Endodermal cell (in vitro differentiated cells): Measurements from ENCODE around the gene CAPG. TPM values are rescaled to one million over a fixed set of nuclear protein-coding genes. Genes with fewer than 3 reads are reported as not detected.

Experiments used
- DNase-seq: peaks from one replicate; pipeline ENCODE4 v3.0.0-alpha.2; 2017
- H3K27ac ChIP-seq: 2 replicates; pipeline ENCODE4 v1.5.1; 2013; ENCODE audit warnings: mild to moderate bottlenecking, low read depth, low read length, moderate library complexity
- H3K27me3 ChIP-seq: 2 replicates; pipeline ENCODE4 v1.6.1; 2013; ENCODE audit warnings: mild to moderate bottlenecking, low read length, moderate library complexity; ENCODE audit not compliant: insufficient read depth, control insufficient read depth, poor library complexity, severe bottlenecking
- H3K36me3 ChIP-seq: 2 replicates; pipeline ENCODE4 v1.7.0; 2013; ENCODE audit warnings: mild to moderate bottlenecking, low read length, moderate library complexity; ENCODE audit not compliant: control insufficient read depth, insufficient read depth
- H3K4me1 ChIP-seq: one replicate; pipeline ENCODE4 v1.7.0; 2013; ENCODE audit warnings: low read length; ENCODE audit not compliant: control insufficient read depth, insufficient read depth
- H3K4me3 ChIP-seq: 2 replicates; pipeline ENCODE4 v1.5.1; 2013; ENCODE audit warnings: mild to moderate bottlenecking, low read length, moderate library complexity
- H3K9ac ChIP-seq: 2 replicates; pipeline ENCODE4 v1.6.1; 2013; ENCODE audit warnings: mild to moderate bottlenecking, low read length, moderate library complexity; ENCODE audit not compliant: poor library complexity, severe bottlenecking; ENCODE audit errors: extremely low read depth
- H3K9me3 ChIP-seq: 2 replicates; pipeline ENCODE4 v1.6.1; 2013; ENCODE audit warnings: mild to moderate bottlenecking, low read length, moderate library complexity; ENCODE audit not compliant: control insufficient read depth
- H3K27ac Mint-ChIP-seq: 2 replicates; pipeline ENCODE4 v1.8.0; 2020; ENCODE audit warnings: mixed read lengths
- H3K27me3 Mint-ChIP-seq: 2 replicates; pipeline ENCODE4 v1.8.0; 2021; ENCODE audit warnings: mild to moderate bottlenecking, mixed read lengths; ENCODE audit not compliant: insufficient read depth
- H3K36me3 Mint-ChIP-seq: 2 replicates; pipeline ENCODE4 v1.8.0; 2020; ENCODE audit warnings: low read depth, mixed read lengths
- H3K4me1 Mint-ChIP-seq: 2 replicates; pipeline ENCODE4 v1.8.0; 2020; ENCODE audit warnings: mixed read lengths
- H3K4me3 Mint-ChIP-seq: 2 replicates; pipeline ENCODE4 v1.8.0; 2020; ENCODE audit warnings: mild to moderate bottlenecking, moderate library complexity, mixed read lengths
- H3K9me3 Mint-ChIP-seq: 2 replicates; pipeline ENCODE4 v1.8.0; 2020; ENCODE audit warnings: mild to moderate bottlenecking, mixed read lengths
- WGBS, 2 experiments: methylation state at CpG; one replicate each; pipeline versions ENCODE4 v1.1.5 to v1.1.7; 2013; ENCODE audit warnings: missing lambda C conversion rate in 2 of 2, mixed read lengths in 1 of 2; ENCODE audit not compliant: insufficient coverage in 1 of 2, insufficient read length in 1 of 2; 5-methylcytosine and 5-hydroxymethylcytosine counted together
- total RNA-seq, 2 donors: library from RNA; stranded (reverse); fragmentation: NEBNext Ultra II Directional in 1 of 2; extraction: Animal tissue kit (Norgen Biotek cat#: 25700) in 1 of 2; gene quantifications; 2 replicates in 1 of 2; 3 replicates in 1 of 2; pipeline ENCODE4 v1.2.1, GENCODE V29; 2021
- TF ChIP-seq, protein P1 (sequence below): fragments of 200-600 bp; sonication (generic); conservative IDR thresholded peaks from 2 replicates; pipeline ENCODE4 v1.5.0; 2021; ENCODE audit warnings: antibody characterized with exemption, mild to moderate bottlenecking

CAPG gene
- total RNA-seq, 2 donors from 2014 or later, result 104 to 119 TPM

GRCh38 chr2:85423525-85423924, 13.4 kb upstream of the CAPG start:
- no peaks in the 10 kb centered on the region for H3K9me3 Mint-ChIP-seq
- no peak overlapping the region for H3K4me3 Mint-ChIP-seq
- 68 to 91% methylated on average over 3 to 5 of the region's 5 CpGs for WGBS, 2 experiments
- Histone ChIP-seq H3K27me3 (no peaks in the 10 kb centered on the region), H3K9ac (no peak overlapping the region), H3K27ac (no peak overlapping the region), H3K4me1 (peaks cover 16% of the 10 kb centered on the region), H3K36me3 (no peaks in the 10 kb centered on the region), H3K4me3 (no peak overlapping the region), H3K9me3 (no peaks in the 10 kb centered on the region)
- DNase-seq, result no peak
- peaks cover 55% of the 10 kb centered on the region for H3K4me1 Mint-ChIP-seq
- TF ChIP-seq, protein P1, sequence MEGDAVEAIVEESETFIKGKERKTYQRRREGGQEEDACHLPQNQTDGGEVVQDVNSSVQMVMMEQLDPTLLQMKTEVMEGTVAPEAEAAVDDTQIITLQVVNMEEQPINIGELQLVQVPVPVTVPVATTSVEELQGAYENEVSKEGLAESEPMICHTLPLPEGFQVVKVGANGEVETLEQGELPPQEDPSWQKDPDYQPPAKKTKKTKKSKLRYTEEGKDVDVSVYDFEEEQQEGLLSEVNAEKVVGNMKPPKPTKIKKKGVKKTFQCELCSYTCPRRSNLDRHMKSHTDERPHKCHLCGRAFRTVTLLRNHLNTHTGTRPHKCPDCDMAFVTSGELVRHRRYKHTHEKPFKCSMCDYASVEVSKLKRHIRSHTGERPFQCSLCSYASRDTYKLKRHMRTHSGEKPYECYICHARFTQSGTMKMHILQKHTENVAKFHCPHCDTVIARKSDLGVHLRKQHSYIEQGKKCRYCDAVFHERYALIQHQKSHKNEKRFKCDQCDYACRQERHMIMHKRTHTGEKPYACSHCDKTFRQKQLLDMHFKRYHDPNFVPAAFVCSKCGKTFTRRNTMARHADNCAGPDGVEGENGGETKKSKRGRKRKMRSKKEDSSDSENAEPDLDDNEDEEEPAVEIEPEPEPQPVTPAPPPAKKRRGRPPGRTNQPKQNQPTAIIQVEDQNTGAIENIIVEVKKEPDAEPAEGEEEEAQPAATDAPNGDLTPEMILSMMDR, result no peak
- no peaks in the 10 kb centered on the region for H3K27me3 Mint-ChIP-seq
- no peak overlapping the region for H3K27ac Mint-ChIP-seq
- H3K36me3 Mint-ChIP-seq, result no peaks in the 10 kb centered on the region

- no peaks in the 10 kb centered on the region for H3K9me3 Mint-ChIP-seq
- peaks cover 41% of the 10 kb centered on the region for H3K4me1 Mint-ChIP-seq
- peaks cover 16% of the 10 kb centered on the region for H3K4me1 ChIP-seq
- TF ChIP-seq, protein P1, result no peak
- no peaks in the 10 kb centered on the region for H3K27me3 ChIP-seq
- no peaks in the 10 kb centered on the region for H3K36me3 Mint-ChIP-seq
- no peaks in the 10 kb centered on the region for H3K9me3 ChIP-seq
- H3K36me3 ChIP-seq, result no peaks in the 10 kb centered on the region
- 88 to 100% methylated on average over 1 to 2 of the region's 2 CpGs for WGBS, 2 experiments
- no peak overlapping the region for H3K9ac ChIP-seq
- H3K4me3 Mint-ChIP-seq, result no peak overlapping the region
- H3K27ac Mint-ChIP-seq, result peak overlapping the region; percentile 86
- no peak for DNase-seq
- H3K4me3 ChIP-seq, result no peak overlapping the region
- no peak overlapping the region for H3K27ac ChIP-seq
- no peaks in the 10 kb centered on the region for H3K27me3 Mint-ChIP-seq
Measured at GRCh38 chr2:85422072-85422457, 11.9 kb upstream of the CAPG start.

DNA sequence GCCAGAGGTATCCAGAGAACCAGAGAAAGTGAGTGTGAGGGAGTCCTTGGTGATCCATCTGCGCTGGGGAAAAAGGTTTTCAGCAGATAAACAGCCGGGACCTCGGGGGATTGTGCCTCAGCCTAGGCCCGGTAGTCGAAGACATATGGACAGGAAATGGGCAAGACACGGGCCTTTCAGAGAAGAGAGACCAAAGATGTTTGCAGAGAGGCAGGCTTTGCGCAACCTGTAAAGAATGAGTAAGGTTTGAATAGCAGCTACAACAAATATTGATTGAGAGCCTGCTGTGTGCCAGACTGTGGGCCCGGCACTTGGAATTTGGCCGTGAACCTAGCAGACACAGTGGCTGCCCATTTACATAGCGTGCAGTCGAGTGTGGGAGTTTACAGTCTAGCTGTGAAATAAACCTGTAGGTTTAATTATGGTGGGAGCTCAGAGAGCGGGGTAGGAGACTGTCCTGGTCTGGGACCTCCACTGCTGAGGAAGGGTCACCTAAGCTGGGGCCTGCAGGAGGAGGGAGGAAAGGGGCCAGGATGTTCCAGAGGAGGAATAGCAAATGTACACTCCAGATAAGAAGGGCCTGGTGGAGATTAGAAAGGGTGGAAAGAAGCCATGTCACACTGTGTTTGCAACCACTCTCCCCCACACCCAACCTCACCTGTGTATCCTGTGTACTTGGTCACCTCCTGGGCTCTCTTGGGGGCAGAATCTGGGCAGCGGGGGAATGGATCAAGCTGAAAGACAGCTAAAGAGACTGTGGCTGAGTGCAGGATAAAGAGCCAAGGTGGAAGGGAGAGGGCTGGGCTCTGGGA, 11.3 kb upstream of the CAPG start:
- no peak overlapping the region for H3K9ac ChIP-seq
- H3K27me3 Mint-ChIP-seq, result no peaks in the 10 kb centered on the region
- H3K4me1 Mint-ChIP-seq, result peaks cover 35% of the 10 kb centered on the region
- H3K9me3 ChIP-seq, result no peaks in the 10 kb centered on the region
- peak overlapping the region; percentile 10 for H3K4me3 Mint-ChIP-seq
- TF ChIP-seq, protein P1, result no peak
- H3K27ac ChIP-seq, result peak overlapping the region; percentile 80
- DNase-seq, result no peak
- H3K36me3 ChIP-seq, result no peaks in the 10 kb centered on the region
- peak overlapping the region; percentile 86 for H3K27ac Mint-ChIP-seq
- 77 to 80% methylated on average over 11 to 13 of the region's 13 CpGs for WGBS, 2 experiments
- no peaks in the 10 kb centered on the region for H3K36me3 Mint-ChIP-seq
- H3K9me3 Mint-ChIP-seq, result no peaks in the 10 kb centered on the region
- no peak overlapping the region for H3K4me3 ChIP-seq
- H3K27me3 ChIP-seq, result no peaks in the 10 kb centered on the region
- peaks cover 16% of the 10 kb centered on the region for H3K4me1 ChIP-seq
